Right atrium auricular region (tissue), 2 donors: ENCODE results near the gene BMPR1B. TPM values are rescaled to one million over a fixed set of nuclear protein-coding genes. Genes with fewer than 3 reads are reported as not detected.
"Not testable (repeated sequence)": the region's sequence is repeated elsewhere in the genome, so short reads cannot be mapped to it uniquely, and the experiment has no call there.

Experiments
- DNase-seq: peaks from one replicate; pipeline ENCODE4 v3.0.0-alpha.2; 2019; ENCODE audit warnings: low spot score
- H3K27ac ChIP-seq, 2 donors: fragments of 200-600 bp; sonication (generic); 1 replicate in 1 of 2; 2 replicates in 1 of 2; pipeline ENCODE4 v1.5.1; 2016 to 2019
- H3K27me3 ChIP-seq, 2 donors: fragments of 200-600 bp; sonication (generic); one replicate each; pipeline versions ENCODE4 v1.5.1 to v1.6.0; 2017 to 2019
- H3K36me3 ChIP-seq: fragments of 200-600 bp; sonication (generic); one replicate; pipeline ENCODE4 v1.5.1; 2016
- H3K4me1 ChIP-seq, 2 donors: fragments of 200-600 bp; sonication (generic); one replicate each; pipeline versions ENCODE4 v1.5.1 to v1.6.0; 2017 to 2019
- H3K4me3 ChIP-seq, 2 donors: fragments of 200-600 bp; sonication (generic); 1 replicate in 1 of 2; 2 replicates in 1 of 2; pipeline ENCODE4 v1.5.1; 2017 to 2019; ENCODE audit warnings: mild to moderate bottlenecking in 1 of 2, moderate library complexity in 1 of 2
- H3K9me3 ChIP-seq, 2 donors: fragments of 200-600 bp; sonication (generic); one replicate each; pipeline ENCODE4 v1.5.1; 2019
- CTCF ChIP-seq, 2 donors: fragments of 200-600 bp; sonication (generic); IDR thresholded peaks; one replicate each; pipeline ENCODE4 v1.5.1; 2019; ENCODE audit warnings: antibody characterized with exemption in 2 of 2
- total RNA-seq, 2 donors: library from RNA; depleted of rRNA; stranded (reverse); fragments of >200 nt; gene quantifications; one replicate each; pipeline ENCODE4 v1.1.0, GENCODE V29; 2016

Gene BMPR1B
- total RNA-seq, 2 donors from 2014 or later, result 0.82 to 1.4 TPM

GRCh38 chr4:95165926-95166524 lies 408.3 kb downstream of the BMPR1B start:
- peak; percentile 42 to 79 for TF ChIP-seq CTCF (IDR thresholded peaks at IDR 0.05)
- Histone ChIP-seq H3K9me3 (no peaks in the 10 kb centered on the region), H3K4me3 (no peak overlapping the region), H3K27ac (no peak overlapping the region), H3K4me1 (no peaks in the 10 kb centered on the region), H3K27me3 (no peaks in the 10 kb centered on the region), H3K36me3 (no peaks in the 10 kb centered on the region)
- DNase-seq, result no peak

GRCh38 chr4:95167805-95168204 lies 410.1 kb downstream of the BMPR1B start:
- no peak overlapping the region for H3K4me3 ChIP-seq
- no peaks in the 10 kb centered on the region for H3K36me3 ChIP-seq
- DNase-seq, result no peak
- no peaks in the 10 kb centered on the region for H3K4me1 ChIP-seq
- no peak overlapping the region for H3K27ac ChIP-seq
- H3K27me3 ChIP-seq, result no peaks in the 10 kb centered on the region
- no peaks in the 10 kb centered on the region for H3K9me3 ChIP-seq
- no peak for TF ChIP-seq CTCF (IDR thresholded peaks at IDR 0.05)

GRCh38 chr4:95170176-95170575 lies 412.4 kb downstream of the BMPR1B start:
- no peak for TF ChIP-seq CTCF (IDR thresholded peaks at IDR 0.05)
- DNase-seq, result no peak
- no peaks in the 10 kb centered on the region for H3K27me3 ChIP-seq
- H3K4me1 ChIP-seq, result no peaks in the 10 kb centered on the region
- no peak overlapping the region for H3K4me3 ChIP-seq
- no peaks in the 10 kb centered on the region for H3K36me3 ChIP-seq
- no peaks in the 10 kb centered on the region for H3K9me3 ChIP-seq
- H3K27ac ChIP-seq, result no peak overlapping the region

- H3K9me3 ChIP-seq, H3K27me3 ChIP-seq, H3K27ac ChIP-seq, H3K36me3 ChIP-seq, H3K4me3 ChIP-seq, DNase-seq, H3K4me1 ChIP-seq: not testable (repeated sequence)
Observed at GRCh38 chr4:95171377-95171776, 413.6 kb downstream of the BMPR1B start.

GRCh38 chr4:95178938-95179337 lies 421.2 kb downstream of the BMPR1B start:
- Histone ChIP-seq H3K9me3 (no peaks in the 10 kb centered on the region), H3K27me3 (no peaks in the 10 kb centered on the region), H3K36me3 (no peaks in the 10 kb centered on the region), H3K4me3 (no peak overlapping the region), H3K4me1 (no peaks in the 10 kb centered on the region), H3K27ac (no peak overlapping the region)
- no peak for DNase-seq
- no peak for TF ChIP-seq CTCF (IDR thresholded peaks at IDR 0.05)

GRCh38 chr4:95180531-95181242 lies 422.9 kb downstream of the BMPR1B start:
- no peak overlapping the region for H3K27ac ChIP-seq
- H3K27me3 ChIP-seq, result no peaks in the 10 kb centered on the region
- H3K4me3 ChIP-seq, result no peak overlapping the region
- H3K4me1 ChIP-seq, result no peaks in the 10 kb centered on the region
- H3K36me3 ChIP-seq, result no peaks in the 10 kb centered on the region
- no peak for TF ChIP-seq CTCF (IDR thresholded peaks at IDR 0.05)
- H3K9me3 ChIP-seq, result no peaks in the 10 kb centered on the region
- DNase-seq, result no peak
